ENCODE measurements around the gene EIF3M.

GRCh38 chr11:32615422-32615821 lies 31.8 kb downstream of the EIF3M start:
- TF ChIP-seq POLR2AphosphoS5 (IDR thresholded peaks at IDR 0.05; ENCODE audit: borderline replicate concordance, low read depth, low read length) (no peak), EZH2 (IDR thresholded peaks at IDR 0.05) (no peak), FOXP2 (optimal IDR thresholded peaks at IDR 0.05; ENCODE audit: control extremely low read depth, extremely low read length, insufficient read depth) (no peak)
